Stimulated activated CD4-positive, alpha-beta T cell treated with anti-CD3 and anti-CD28 coated beads, Interleukin-2, amount 100 ng/mL, for 48 hours (primary cell): ENCODE measurements around the gene E2F8.
"Not testable (repeated sequence)": the region's sequence is repeated elsewhere in the genome, so short reads cannot be mapped to it uniquely, and the experiment has no call there.

Experiments used
- DNase-seq, 2 donors: peaks; one replicate each; pipeline ENCODE4 v3.0.0-alpha.2; 2020

The E2F8 gene

GRCh38 chr11:19240420-19241259, at the start of gene E2F8:
Gene E2F8, minus strand, starts transcription at chr11:19240945. Its CDS starts 824 bp downstream, at chr11:19240121.
- peak; percentile 87 to 89 for DNase-seq

GRCh38 chr11:19290356-19290755, 49.6 kb upstream of the E2F8 start:
- no peak for DNase-seq

- DNase-seq, result no peak
These were observed 47.5 kb upstream of the E2F8 start for GRCh38 chr11:19288256-19288655.

GRCh38 chr11:19286411-19286810, 45.7 kb upstream of the E2F8 start:
- DNase-seq, result no peak

- DNase-seq, result no peak
These were observed 44.1 kb upstream of the E2F8 start for GRCh38 chr11:19284881-19285280.

GRCh38 chr11:19283991-19284390, 43.2 kb upstream of the E2F8 start:
- no peak for DNase-seq

GRCh38 chr11:19281555-19281954, 40.8 kb upstream of the E2F8 start:
- DNase-seq, result no peak

GRCh38 chr11:19281041-19281440, 40.3 kb upstream of the E2F8 start:
- DNase-seq, result no peak

GRCh38 chr11:19279451-19279850, 38.7 kb upstream of the E2F8 start:
- no peak for DNase-seq

GRCh38 chr11:19276859-19277808, 36.4 kb upstream of the E2F8 start:
- no peak for DNase-seq

- no peak for DNase-seq
These were observed 34.8 kb upstream of the E2F8 start for GRCh38 chr11:19275496-19275895.

GRCh38 chr11:19273219-19273618, 32.5 kb upstream of the E2F8 start:
- not testable (repeated sequence) for DNase-seq

GRCh38 chr11:19268909-19269308, 28.2 kb upstream of the E2F8 start:
- DNase-seq, result no peak

GRCh38 chr11:19267567-19267966, 26.8 kb upstream of the E2F8 start:
- no peak for DNase-seq

- DNase-seq, result no peak
These were observed 22.6 kb upstream of the E2F8 start for GRCh38 chr11:19263333-19263732.

GRCh38 chr11:19259487-19260345, 19.0 kb upstream of the E2F8 start:
- peak; percentile 59 to 63 for DNase-seq

- no peak for DNase-seq
These were observed 18.0 kb upstream of the E2F8 start for GRCh38 chr11:19258641-19259230.

- not testable (repeated sequence) for DNase-seq
These were observed 13.7 kb upstream of the E2F8 start for GRCh38 chr11:19254441-19254840.

- no peak for DNase-seq
These were observed 13.1 kb upstream of the E2F8 start for GRCh38 chr11:19253817-19254216.

- DNase-seq, result no peak
These were observed 12.5 kb upstream of the E2F8 start for GRCh38 chr11:19253153-19253745.

- no peak for DNase-seq
These were observed 11.8 kb upstream of the E2F8 start for GRCh38 chr11:19252394-19253152.
